ENCODE data around the gene PHC3.

The PHC3 gene

DNA sequence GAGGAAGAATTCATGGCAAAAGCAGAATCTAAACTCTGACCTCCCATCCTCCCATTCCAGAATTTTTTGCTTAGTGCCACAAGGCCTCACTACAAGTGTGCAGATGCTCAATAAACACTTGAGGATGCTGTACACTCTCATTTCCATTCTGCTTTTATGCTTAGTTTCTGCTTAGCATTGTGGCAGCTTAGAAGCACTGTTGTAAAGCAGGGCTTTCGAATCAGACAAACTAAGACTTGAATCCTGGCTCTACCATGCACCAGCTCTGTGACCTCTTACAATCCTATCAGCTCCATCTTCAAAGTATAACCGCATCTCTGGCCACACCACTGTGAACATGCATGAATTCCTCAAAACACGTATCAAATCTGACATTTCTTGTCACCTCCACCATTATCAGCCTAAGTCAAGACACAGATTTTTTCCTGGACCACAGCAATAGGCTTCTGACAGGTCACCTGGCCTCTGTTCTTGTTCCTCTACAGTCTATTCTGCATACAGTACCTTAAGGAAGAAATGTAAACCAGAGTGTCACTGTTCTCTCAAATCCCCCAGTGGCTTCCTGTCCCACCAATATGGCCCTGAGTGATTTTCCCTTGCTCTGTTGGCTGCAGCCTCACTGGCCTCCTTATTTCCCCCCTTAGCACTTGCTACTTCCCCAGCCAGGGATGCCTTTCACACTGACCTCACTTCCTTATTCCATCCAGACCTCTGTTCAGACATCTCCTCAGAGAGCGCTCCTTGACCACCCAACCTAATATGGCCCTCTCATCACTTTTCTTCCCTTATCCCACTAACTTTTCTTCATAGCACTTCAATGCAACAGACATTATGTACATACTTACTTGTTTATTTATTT, 8.1 kb upstream of the PHC3 start:
- DNase-seq = no peak

DNA sequence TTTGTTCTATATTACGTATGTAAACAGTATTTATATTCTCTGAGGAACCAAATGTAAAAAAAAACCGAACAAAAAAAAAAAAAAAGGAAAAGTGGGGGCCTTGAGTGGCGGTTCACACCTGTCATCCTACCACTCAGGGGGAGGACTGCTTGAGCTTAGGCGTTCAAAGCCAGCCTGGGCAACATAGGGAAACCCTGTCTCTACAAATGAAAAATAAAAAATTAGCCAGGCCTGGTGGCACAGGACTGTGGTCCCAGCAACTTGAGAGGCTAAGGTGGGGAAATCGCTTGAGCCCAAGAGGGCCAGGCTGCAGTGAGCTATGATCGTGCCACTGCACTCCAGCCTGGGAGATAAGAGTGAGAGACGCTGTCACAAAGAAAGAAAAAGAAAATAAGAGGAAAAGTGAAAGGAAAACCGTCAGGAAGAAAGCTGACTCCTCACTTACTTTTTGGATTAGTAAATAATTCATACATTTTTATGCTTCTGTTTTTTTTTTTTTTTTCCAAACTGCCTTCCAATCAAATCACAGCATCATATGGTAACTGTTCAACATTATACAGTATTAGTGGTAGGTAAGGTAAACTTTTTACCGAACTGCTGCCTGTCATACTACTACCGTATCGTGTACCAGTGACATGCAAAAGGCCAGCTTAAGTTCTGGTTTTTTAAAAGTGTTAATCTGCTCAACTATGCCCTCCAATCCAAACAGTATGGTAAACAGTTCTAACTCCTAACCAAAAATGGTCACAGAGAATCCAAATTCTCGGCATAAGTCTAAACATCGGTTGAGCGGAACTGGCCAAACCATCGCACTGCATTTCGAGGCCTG, 1.2 kb downstream of the PHC3 start:
- DNase-seq = no peak

GRCh38 chr3:170179432-170179831, 2.1 kb downstream of the PHC3 start:
- DNase-seq = no peak

DNA sequence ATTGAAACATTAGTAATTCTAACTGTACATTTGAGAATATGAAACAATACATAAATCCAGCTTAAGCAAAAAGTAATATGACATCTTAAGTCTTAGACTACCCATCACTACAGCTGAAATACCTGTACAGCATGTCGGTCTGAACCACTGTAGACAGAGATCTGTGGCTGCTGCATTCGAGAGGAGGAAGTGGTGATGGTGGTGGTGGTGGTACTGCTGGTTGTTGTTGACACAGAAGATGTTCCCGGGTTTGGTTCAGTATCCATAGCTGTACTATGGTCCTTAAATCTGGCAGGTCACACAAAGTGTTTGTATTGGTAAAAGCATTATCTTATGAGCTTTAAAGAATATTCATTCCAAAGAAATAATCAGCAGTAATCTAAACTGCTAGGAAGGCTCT, 2.9 kb downstream of the PHC3 start:
- no peak for DNase-seq

- DNase-seq = no peak
Observed at GRCh38 chr3:170171563-170171962, 10.0 kb downstream of the PHC3 start.

- DNase-seq = no peak
Observed at GRCh38 chr3:170164717-170165116, 16.8 kb downstream of the PHC3 start.

GRCh38 chr3:170163956-170164645, 17.4 kb downstream of the PHC3 start:
- DNase-seq = no peak

- no peak for DNase-seq
Observed at GRCh38 chr3:170162630-170163029, 18.9 kb downstream of the PHC3 start.

DNA sequence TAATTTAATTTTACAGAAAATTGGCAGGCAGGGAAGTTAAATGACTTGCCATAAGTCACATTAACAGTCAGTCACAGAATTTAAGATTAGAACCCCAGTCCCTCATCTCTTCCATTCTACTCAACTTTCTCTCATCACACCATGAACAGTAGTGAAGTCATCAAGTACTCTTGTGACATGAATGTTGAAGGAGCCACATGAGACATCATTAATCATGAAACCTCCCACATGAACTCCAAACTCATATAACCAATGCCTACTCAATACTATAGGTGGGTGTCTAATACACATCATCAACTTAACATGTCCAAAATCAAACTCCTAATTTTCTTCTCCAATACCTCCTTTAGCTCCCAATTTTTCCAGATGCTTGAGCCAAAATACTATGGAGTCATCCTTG, 19.5 kb downstream of the PHC3 start:
- no peak for DNase-seq

GRCh38 chr3:170159933-170160332, 21.6 kb downstream of the PHC3 start:
- no peak for DNase-seq

- no peak for DNase-seq
Observed at GRCh38 chr3:170159459-170159858, 22.1 kb downstream of the PHC3 start.

GRCh38 chr3:170155604-170156003, 25.9 kb downstream of the PHC3 start:
- DNase-seq = no peak

DNA sequence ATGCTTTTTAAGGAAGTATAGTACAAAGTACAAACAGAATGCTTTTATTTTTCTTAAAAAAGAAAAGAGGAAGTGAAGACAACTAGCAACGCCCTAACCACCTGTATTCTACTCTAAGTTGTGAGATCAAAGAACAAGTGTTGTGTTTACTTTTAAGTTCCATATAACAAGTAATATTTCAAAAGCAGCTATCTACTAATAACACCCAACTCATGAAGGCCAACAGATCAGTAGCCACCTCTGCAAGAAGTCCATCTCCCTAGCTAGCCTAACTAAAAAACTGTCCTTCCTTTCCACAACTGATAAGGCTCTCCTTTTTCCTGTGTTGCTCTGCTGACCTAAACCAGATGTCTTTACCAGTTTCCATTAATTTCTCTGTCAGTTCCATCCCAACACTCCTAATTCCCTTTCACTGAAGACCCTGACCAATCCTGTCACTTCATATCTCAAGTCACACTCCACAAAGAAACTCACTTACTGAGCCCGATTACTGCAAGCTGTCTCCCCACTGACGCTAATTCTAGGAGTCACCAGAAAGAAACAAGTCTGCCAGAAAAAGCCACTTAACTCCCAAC, 26.9 kb downstream of the PHC3 start:
- peak; percentile 26 for DNase-seq

DNA sequence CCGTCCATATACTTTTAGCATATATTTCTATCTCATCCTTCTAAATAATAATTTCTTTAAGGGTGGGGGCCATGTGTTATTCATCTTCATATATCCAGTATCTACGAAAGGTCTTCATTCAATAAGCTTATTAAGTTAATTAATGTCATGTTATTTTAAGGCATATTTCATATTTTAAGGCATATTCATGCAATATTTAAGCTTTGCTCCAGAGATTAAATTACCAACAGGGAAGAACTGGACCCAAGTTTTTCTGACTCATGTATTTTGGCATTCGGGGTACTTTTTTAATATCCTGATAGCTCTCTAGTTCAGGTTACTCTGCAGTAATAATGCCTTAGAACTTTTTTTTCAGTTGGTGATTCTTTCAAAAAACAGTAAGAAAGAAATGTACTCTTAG, 27.4 kb downstream of the PHC3 start:
- no peak for DNase-seq

DNA sequence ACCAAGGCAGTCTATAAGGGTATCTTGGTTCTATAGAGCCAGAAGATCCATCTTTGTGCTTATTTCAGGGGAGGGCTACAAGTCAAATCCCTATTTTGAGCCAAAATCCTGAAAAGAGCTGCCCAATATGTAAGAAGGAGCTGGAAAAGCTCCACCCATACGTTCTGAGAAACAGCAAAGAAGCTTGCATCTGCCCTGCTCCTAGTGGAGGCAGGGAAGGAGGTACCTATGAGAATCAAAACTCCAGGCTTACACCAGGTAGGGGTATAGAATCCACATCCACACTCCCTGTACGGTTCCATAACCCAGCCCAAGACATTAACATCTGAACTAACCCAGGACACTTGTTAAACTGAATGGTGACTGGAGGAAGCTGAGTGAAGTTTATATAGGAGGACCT, 30.0 kb downstream of the PHC3 start:
- no peak for DNase-seq

- no peak for DNase-seq
Observed at GRCh38 chr3:170149016-170149415, 32.5 kb downstream of the PHC3 start.

- DNase-seq = no peak
Observed at GRCh38 chr3:170145278-170145677, 36.3 kb downstream of the PHC3 start.

GRCh38 chr3:170144437-170144843, 37.1 kb downstream of the PHC3 start:
- DNase-seq = no peak

- no peak for DNase-seq
Observed at GRCh38 chr3:170142373-170142772, 39.2 kb downstream of the PHC3 start.

DNA sequence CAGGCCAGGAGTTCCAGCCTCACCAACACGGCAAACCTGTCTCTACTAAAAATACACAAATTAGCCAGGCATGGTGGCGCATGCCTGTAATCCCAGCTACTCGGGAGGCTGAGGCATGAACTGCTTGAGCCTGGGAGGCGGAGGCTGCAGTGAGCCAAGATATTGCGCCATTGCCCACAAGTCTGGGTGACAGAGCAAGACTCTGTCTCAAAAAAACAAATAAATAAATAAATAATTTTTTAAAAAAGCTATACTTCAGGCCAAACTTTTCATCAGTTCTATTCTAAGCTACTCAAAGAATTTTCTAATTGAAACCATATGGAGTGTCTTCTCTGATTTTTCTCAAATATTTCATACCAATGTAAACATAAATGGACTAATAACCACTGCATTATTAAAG, 43.5 kb downstream of the PHC3 start:
- no peak for DNase-seq

DNA sequence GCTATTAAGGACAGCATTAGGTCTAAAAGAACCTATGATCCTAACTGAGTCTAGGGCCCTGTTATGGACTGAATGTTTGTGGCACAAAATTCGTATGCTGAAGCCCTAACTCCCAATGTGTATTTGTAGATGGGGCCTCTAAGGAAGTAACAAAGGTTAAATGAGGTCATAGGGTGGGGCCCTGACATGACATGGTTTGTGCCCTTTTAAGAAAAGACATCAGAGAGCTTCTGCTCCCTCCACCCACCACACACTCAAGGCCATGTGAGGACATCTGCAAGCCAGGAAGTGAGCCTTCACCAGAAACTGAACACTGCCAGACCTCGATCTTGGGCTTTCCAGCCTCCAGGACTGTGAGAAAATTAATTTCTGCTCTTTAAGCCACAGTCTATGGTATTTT, 49.2 kb downstream of the PHC3 start:
- DNase-seq = no peak

- no peak for DNase-seq
Observed at GRCh38 chr3:170130532-170130931, 51.0 kb downstream of the PHC3 start.

- DNase-seq = no peak
Observed at GRCh38 chr3:170128977-170129431, 52.5 kb downstream of the PHC3 start.

All from KG1 (cell line).